Measurements from ENCODE around the gene TECPR1.

Gene TECPR1

GRCh38 chr7:98165827-98166667 is 86.0 kb downstream of the TECPR1 start:
- Histone ChIP-seq H3K36me3 (replicated peaks) (no peaks in the 10 kb centered on the region), H3K4me3 (no peak overlapping the region), H3K9me3 (no peaks in the 10 kb centered on the region), H3K4me1 (peaks cover 5% of the 10 kb centered on the region; the same call in 1 of the 2 replicates), H3K27me3 (ENCODE audit: low read depth) (no peaks in the 10 kb centered on the region)
- peak in 1 of 2 experiments; percentile 74 for DNase-seq (ENCODE audit: low spot score in 2 of 2)
- in situ Hi-C loops (cut with MboI; ENCODE audit: low sequenced_read_pairs) = loop anchor here (10.0 kb wide), 1 partner anchor 61 kb away; the partner anchor contains the start of gene LMTK2
